ENCODE results near the gene CNGA3.
A peak's percentile ranks its signal among the peaks of the same experiment; 100 is the strongest.

The CNGA3 gene

DNA sequence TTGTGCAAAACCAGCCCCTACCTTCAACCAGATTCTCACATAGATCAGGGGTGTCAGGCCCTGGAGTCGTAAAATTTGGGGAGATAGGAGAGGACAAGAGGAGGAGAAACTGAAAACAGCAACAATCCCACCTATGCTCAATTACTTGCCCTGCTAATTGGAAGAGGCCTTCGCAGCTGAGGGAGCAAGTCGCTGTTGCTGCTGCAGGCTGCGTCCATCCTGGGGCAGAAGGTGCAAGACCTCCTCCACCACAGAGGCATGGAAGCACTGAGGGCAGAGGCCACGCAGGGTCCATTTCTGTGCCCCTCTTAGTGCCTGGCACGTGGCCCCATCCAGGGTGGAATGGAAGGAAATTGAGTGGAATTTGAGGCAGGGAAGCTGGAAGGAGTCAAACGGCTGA lies 36.5 kb downstream of the CNGA3 start:
- no peaks in the 10 kb centered on the region for H3K9me3 ChIP-seq (ENCODE audit: severe bottlenecking)
- H3K27ac ChIP-seq, result no peak overlapping the region
- TF ChIP-seq, protein P1, sequence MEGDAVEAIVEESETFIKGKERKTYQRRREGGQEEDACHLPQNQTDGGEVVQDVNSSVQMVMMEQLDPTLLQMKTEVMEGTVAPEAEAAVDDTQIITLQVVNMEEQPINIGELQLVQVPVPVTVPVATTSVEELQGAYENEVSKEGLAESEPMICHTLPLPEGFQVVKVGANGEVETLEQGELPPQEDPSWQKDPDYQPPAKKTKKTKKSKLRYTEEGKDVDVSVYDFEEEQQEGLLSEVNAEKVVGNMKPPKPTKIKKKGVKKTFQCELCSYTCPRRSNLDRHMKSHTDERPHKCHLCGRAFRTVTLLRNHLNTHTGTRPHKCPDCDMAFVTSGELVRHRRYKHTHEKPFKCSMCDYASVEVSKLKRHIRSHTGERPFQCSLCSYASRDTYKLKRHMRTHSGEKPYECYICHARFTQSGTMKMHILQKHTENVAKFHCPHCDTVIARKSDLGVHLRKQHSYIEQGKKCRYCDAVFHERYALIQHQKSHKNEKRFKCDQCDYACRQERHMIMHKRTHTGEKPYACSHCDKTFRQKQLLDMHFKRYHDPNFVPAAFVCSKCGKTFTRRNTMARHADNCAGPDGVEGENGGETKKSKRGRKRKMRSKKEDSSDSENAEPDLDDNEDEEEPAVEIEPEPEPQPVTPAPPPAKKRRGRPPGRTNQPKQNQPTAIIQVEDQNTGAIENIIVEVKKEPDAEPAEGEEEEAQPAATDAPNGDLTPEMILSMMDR (IDR thresholded peaks at IDR 0.05; ENCODE audit: low read depth, low read length), result no peak
- no peak overlapping the region for H3K4me3 ChIP-seq (ENCODE audit: low read depth, low read length)
- no peaks in the 10 kb centered on the region for H3K27me3 ChIP-seq (ENCODE audit: insufficient read depth, low read depth, severe bottlenecking)
- DNase-seq, result no peak
- peaks cover 2% of the 10 kb centered on the region for H3K36me3 ChIP-seq

DNA sequence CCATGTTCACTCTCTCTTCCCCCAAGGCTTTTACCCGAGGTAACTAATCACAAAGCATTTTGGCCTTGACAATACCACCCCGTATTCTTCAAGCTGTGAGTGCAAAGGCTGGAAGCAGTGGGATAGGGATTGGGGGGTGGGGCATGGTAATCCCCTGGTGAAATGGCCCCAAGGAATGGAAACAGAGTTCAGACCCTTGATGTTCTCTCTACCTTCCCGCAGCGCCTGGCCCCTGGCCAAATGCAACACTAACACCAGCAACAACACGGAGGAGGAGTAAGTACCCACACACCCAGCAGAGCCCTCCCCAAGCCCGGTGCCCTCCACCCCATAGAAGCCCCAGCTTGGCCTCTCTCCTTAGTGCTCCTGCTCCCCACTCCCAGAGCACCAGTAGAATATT lies 36.9 kb downstream of the CNGA3 start:
- DNase-seq, result no peak
- H3K9me3 ChIP-seq (ENCODE audit: severe bottlenecking), result no peaks in the 10 kb centered on the region
- no peaks in the 10 kb centered on the region for H3K27me3 ChIP-seq (ENCODE audit: insufficient read depth, low read depth, severe bottlenecking)
- H3K27ac ChIP-seq, result no peak overlapping the region
- no peak overlapping the region for H3K4me3 ChIP-seq (ENCODE audit: low read depth, low read length)
- TF ChIP-seq, protein P1 (IDR thresholded peaks at IDR 0.05; ENCODE audit: low read depth, low read length), result no peak
- H3K36me3 ChIP-seq, result peaks cover 2% of the 10 kb centered on the region

DNA sequence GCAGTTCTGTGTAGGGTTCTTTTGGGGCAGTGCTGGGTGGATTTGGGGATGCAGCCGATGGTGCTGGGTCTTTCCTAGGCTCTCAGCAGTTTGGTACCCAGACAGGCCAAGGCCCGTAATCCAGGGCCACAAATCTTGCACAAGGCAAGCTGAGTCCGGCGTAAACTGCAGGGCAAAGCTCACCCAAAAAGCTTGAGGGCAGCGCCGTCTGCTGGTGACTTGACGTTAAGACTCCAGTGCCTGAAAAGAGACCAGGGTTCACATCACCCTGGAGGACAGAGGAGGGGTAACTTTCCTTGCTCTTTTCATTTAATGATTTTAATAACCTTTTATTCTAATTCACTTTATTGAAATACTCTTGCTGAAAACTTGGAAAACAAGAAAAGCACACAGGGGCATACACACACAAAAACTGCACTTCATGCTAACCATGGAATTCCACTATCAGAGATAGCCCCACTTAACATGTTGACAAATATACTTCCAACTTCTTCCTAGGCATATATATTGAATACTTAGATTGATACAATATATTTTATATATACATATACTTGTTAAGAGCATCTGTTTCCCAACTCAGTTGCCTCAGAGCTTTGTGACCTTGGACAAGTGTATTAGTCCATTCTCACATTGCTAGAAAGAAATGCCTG lies 38.9 kb downstream of the CNGA3 start:
- TF ChIP-seq, protein P1 (IDR thresholded peaks at IDR 0.05; ENCODE audit: low read depth, low read length), result peak; percentile 99
- Histone ChIP-seq H3K27me3 (ENCODE audit: insufficient read depth, low read depth, severe bottlenecking) (no peaks in the 10 kb centered on the region), H3K27ac (no peak overlapping the region), H3K9me3 (ENCODE audit: severe bottlenecking) (no peaks in the 10 kb centered on the region), H3K36me3 (peaks cover 2% of the 10 kb centered on the region), H3K4me3 (ENCODE audit: low read depth, low read length) (no peak overlapping the region)
- DNase-seq, result peak; percentile 83

DNA sequence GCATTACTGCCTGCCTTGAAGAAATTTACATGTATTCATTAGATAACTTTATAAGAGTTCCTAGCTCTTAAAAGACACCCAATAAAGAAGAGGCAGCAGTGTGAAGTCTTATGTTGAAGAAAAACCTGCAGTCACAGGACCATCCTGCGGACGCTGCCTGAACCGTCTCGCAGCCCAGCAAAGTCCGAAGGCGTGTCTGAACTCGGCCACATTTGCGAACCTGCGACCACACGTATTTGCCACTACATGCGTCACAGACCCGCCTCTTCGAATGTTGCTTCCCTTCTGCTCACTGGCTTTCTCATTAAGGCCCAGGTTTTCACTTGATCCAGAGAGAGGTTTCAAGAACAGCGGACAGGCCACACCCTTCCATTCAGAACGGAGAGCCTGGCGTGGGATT lies 41.2 kb downstream of the CNGA3 start:
- DNase-seq, result no peak
- H3K27ac ChIP-seq, result no peak overlapping the region
- H3K36me3 ChIP-seq, result peaks cover 2% of the 10 kb centered on the region
- no peak overlapping the region for H3K4me3 ChIP-seq (ENCODE audit: low read depth, low read length)
- TF ChIP-seq, protein P1 (IDR thresholded peaks at IDR 0.05; ENCODE audit: low read depth, low read length), result no peak
- no peaks in the 10 kb centered on the region for H3K27me3 ChIP-seq (ENCODE audit: insufficient read depth, low read depth, severe bottlenecking)
- H3K9me3 ChIP-seq (ENCODE audit: severe bottlenecking), result no peaks in the 10 kb centered on the region

DNA sequence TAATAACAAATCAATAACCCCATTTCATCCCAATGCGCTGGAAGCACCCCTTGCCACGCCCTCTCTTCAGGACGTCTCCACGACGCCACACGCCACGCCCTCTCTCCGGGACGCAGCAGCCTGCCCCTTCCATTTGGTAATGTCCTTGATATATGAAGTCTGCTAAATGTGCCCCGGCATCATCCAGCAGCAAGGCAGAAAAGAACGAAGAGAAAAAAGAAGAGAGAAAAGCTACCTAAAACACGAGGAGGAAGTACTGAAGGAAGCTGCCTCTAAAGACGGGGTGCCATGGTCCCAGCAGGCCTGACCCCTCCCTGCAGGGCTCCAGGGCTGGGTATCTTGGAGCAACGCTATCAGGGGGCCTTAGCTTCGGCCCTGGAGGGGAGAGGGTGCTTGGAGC lies 41.8 kb downstream of the CNGA3 start:
- TF ChIP-seq, protein P1 (IDR thresholded peaks at IDR 0.05; ENCODE audit: low read depth, low read length), result no peak
- Histone ChIP-seq H3K27ac (no peak overlapping the region), H3K4me3 (ENCODE audit: low read depth, low read length) (no peak overlapping the region), H3K36me3 (peaks cover 2% of the 10 kb centered on the region), H3K27me3 (ENCODE audit: insufficient read depth, low read depth, severe bottlenecking) (no peaks in the 10 kb centered on the region), H3K9me3 (ENCODE audit: severe bottlenecking) (no peaks in the 10 kb centered on the region)
- no peak for DNase-seq

Measured in WERI-Rb-1 (cell line).